HG03460 (cell line): Measurements from ENCODE around the gene ABCC11.
"Not testable (repeated sequence)": the region's sequence is repeated elsewhere in the genome, so short reads cannot be mapped to it uniquely, and the experiment has no call there.

Experiments
- ATAC-seq: cut with Tn5 transposase; IDR thresholded peaks from one replicate; pipeline ENCODE4 v1.9.1; 2021; ENCODE audit not compliant: unreplicated experiment

The ABCC11 gene

DNA sequence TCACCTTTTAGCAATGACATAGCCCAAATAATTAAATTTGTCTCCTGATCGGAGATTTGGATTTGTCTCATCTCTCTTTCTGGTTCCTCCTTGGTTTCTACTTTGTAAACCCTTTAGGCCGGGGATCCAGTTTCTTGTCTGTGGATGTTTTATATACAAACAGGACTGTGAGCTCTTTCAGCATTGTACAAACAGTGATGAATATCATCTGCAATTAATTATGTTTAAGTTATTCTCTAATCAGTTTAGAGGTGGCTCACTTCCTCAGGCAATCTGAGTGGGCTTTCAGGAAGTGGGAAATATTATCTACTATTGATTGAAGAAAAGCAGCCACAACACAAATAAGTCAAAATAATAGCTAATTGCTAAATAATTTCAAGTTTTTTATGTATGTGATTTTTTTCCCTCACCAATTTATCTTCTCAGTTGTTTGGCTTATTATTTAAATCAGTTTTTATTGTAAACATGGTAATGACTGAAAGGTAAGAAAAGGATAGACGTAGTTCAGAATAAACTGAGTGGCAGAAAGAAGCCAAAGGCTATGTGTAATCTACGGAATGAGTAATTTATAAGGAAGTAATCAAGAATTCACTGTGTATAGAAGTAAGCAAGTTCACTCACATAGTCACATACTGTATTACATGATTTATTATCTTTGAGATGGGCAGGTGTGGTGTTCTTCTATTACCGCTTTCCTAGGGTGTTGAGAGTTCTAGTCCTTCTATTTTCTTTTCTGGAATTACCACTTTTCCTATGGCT is 3.4 kb upstream of the ABCC11 start:
- no peak for ATAC-seq

DNA sequence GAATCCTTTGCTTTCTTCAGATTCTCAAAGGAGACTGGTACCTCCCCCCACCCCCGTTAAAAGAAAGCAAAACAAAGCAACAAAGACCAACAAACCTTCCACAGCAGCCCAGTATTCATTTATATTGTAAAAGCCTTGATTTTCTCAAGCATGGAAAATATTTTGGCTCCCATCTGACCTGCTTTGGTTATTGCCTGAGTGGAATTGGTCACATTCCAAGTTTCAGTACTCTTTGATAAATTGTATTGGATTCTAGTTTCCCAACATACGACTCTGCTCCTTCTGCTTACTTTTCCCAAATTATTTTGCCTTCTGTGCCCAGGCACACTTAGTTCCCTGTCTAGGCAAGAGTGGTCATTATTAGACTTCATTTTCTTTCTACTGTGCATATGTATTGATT is 1.3 kb downstream of the ABCC11 start:
- no peak for ATAC-seq

DNA sequence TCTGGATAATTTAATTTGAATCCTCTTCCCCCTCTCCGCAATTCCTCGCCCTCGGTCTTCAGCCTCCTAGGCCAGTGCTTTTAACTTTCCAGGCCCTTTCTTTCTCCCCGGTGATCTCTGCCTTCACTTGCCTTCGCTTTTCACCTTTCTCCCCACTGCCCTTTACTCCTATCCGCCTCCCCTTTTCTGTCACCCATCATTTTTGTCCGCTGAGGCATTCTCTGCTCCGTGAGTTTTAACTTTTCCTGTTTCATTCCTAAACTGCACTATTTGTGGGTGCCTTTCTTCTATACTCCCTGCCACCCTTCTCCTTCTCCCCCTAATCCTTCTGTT is 2.5 kb downstream of the ABCC11 start:
- ATAC-seq: no peak

DNA sequence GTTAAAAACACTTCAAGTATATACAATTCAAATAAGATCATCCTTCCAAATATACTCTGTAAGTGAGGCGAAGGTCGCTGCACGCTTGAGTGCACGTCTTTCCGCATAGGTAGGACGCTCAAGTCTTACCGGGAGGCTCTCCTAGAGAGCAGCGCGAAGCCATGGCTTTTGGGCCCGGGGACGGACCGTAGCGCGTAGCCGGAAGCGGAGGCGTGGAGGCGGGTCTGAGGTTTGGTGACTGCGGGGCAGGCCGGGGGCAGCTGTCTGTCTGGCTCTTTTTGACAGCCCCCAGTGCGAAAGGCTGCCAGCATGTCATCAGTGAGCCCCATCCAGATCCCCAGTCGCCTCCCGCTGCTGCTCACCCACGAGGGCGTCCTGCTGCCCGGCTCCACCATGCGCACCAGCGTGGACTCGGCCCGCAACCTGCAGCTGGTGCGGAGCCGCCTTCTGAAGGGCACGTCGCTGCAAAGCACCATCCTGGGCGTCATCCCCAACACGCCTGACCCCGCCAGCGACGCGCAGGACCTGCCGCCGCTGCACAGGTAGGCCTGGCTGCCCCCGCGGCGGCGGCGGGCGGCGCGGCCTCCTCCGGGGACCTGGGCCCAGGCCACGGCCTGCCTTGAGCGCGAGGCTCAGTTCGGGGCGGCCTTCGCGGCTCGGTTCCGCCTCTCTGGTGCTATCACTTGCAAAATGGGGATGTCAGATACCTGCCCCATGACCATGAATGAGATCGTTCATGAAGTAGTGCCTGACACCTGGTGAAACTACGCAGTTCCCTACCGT is 3.1 kb downstream of the ABCC11 start, which contains the start of gene LONP2:
Gene LONP2, plus strand, starts transcription at position 221 of the 783 bp plus-strand sequence. Its CDS starts 89 bp downstream, at position 310.
- ATAC-seq: peak; percentile 95

DNA sequence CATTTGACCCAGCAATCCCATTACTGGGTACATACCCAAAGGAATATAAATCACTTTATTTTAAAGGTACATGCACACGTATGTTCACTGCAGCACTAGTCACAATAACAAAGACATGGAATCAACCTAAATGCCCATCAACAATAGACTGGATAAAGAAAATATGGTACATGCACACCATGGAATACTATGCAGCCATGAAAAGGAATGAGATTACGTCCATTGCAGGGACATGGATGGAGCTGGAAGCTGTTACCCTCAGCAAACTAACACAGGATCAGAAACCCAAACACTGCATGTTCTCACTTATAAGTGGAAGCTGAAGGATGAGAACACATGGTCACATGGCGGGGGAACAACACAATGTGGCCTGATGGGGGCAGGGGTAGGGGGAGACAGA is 7.2 kb downstream of the ABCC11 start:
- ATAC-seq: not testable (repeated sequence)

DNA sequence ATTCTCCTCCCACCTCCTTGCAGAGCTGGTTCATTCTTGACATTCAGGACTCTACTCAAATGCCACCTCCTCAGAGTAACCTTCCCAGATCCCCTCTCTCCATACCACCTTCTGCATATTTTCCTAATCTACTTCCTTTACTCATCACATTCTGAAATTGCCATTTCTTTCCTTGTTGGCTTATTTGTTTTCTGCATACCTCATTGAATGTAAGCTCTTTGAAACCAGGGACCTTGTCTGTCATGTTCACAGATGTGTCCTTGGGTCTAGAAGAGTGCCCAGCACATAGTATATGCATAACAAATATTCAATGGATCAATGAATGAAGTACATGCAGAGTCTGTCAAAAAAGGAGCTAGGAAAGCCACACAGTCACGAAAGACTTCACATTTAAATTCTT is 11.1 kb downstream of the ABCC11 start:
- ATAC-seq: no peak

DNA sequence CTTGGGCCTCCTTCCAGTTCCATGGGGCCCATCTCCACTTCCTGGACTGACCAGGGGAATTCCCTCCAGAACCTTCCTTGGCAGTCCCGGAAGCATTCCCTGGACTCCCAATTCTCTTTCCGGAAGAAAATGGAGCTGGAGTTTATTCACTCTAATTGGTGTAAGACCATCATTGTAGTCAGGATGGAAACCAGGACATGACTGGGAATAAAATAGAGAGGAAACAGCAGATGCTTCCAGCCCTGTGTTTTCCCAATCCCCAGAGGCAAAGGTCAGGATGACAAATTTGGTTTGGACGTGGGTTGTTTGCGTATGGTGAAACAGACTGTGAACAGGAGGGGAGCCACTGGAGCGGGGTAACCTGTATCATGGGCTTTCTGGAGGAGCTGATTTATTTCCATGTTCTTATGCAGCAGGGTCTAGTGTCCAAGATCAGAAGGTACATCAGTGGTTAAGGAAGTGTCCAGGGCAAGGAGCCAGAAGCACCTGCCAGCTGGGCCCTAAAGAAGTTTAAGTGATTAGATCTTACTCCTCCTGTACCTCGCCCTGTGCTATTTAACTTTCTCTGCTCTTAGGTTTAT is 11.7 kb downstream of the ABCC11 start:
- ATAC-seq: no peak

DNA sequence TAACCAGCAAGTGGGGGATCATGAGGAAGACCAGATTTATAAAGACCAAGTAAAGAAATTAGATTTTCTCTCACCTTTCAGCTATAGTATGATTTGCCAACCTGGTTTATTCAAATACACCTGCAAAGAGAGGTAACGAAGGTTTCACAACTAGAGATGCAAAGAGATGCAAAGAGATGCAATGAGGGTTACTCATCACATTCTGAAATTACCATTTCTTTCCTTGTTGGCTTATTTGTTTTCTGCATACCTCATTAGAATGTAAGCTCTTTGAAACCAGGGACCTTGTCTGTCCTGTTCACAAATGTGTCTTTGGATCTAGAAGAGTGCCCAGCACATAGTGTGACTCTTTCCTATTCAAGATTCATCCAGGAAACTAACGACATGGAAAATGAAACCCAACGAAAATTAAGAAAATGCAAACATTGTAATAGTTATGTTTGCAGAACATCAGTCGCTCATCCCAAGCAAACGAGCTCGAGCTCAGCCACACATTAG is 12.2 kb downstream of the ABCC11 start:
- no peak for ATAC-seq

DNA sequence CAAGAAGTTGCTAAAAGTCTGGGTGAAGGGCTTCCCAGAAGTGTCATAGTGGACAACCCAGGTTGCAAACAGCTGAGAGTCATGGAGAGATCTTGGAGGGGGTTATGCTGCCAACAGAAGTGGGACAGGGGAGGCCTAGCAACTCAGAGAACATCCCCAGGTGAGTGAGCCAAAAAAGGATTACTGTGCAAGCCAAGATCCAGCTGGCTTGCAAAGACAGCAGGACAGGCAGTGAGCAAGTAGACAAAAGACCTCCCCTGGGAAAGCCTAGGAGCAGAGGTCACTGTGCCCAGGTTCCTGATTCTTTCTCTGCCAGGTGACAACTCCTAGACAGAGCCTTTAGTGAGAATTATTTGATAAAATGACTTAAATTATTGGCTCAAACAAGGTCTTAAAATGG is 12.7 kb downstream of the ABCC11 start:
- no peak for ATAC-seq

DNA sequence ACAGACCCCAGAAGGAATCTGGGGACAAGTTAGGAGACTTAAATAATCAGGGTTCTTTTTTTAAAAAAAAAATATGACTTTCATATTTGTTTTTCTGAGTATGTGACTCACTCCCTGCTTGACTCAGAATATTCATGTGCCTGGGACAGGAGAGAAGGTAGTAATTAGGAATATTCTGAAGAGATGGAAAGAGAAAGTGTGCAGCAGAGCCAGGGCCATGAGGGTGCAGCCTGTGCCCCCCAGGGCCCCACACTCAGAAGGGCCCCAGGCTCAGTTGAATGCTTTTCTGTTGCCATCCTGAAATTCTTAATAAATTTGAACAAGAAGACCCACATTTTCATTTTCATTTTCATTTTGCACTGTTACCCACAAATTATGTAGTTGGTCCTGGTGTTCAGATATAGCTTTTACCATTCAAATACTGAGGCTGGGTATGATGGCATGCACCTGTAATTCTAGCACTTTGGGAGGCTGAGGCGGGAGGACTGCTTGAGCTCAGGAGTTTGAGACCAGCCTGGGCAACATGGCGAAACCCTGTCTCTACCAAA is 14.8 kb downstream of the ABCC11 start:
- no peak for ATAC-seq

DNA sequence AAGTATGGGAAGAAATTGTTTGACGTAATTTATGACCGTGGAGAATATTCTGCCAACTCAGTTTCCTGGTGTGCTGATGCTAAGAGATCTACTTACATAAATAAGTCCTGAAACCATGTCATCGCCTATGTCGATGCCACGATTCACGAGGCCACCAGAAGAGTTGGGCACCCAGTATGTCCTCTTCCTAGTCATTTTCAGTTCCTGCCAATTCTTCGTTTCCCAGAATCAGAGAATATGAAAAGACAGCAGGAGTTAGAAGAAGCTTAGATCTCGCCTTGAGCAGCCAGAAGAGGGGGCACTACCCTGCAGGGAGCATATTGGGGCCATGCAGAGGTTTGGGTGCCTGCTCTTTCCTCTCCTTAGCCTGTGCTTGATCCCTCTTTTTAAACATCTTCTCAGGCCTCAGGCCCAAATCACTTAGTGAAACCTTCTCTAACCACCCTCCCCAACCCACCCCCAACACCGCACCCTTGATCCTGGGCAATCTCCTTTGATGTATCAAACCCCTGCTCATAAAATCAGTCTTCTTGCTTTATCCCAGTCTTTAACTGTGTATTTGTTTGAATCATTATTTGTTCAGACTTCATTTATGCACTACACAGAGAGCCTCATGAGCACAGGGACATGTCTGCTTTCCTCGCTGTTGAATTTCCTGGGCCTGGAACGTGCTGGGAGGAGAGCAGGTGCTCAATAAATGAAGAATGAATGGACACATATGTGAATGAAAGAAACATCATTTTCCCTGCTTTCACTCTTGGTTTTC is 15.4 kb downstream of the ABCC11 start:
- ATAC-seq: peak; percentile 79

DNA sequence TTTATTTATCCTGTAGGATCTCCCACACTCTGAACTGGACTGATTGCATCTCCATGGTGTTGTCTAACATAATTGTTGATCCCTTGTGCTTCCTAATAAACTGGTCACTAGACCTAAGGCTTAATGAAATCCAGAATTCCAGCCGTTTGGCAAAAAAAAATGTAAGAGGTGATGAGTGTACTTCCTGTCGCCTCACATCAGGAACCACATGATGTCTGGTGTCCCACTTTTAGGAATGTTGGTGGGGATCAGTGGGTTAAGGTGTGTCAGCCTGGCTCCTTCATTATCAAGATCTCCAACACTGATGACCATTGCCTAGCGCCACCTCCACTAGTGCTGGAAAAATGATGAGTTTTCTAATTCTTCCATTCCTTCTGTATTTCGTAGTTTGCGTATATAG is 21.9 kb downstream of the ABCC11 start:
- ATAC-seq: no peak

DNA sequence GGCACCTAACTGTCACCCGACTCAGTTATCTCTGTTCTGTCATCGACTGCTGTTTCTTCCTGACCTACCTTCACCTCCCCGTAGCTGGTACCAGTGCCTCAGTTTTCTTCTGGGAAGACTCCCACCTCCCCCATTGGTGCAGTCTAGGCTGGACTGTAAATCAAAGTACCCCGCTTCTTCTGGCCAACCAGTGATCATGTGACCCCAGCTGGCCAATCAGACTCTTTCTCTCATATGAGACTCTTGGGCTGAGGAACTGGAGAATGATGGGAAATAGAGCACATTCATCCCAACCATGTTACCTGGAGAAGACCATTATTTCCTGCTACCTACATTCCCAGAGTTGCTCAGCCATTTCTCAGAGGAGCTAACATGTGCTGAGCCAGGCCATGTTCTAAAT is 23.8 kb downstream of the ABCC11 start:
- ATAC-seq: no peak

DNA sequence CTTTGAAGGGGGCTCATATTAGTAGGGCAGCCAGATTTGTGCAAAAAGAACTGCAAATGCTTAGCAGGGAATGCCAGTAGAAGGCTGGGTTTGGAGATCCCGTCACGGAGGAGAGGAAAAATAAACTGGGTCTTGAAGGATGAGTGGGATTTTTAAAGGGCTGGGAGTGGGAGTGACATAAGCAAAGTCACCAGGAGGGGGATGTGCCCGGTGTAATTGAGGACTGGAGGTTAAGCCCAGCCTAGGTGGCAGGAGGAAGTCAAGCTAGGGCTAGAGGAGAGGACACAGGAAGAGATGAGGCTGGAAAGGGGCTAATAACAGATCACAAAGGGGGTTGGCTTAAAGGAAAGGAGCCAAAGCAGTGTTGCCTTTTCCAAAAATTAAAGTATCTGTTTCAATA is 26.4 kb downstream of the ABCC11 start:
- ATAC-seq: no peak

DNA sequence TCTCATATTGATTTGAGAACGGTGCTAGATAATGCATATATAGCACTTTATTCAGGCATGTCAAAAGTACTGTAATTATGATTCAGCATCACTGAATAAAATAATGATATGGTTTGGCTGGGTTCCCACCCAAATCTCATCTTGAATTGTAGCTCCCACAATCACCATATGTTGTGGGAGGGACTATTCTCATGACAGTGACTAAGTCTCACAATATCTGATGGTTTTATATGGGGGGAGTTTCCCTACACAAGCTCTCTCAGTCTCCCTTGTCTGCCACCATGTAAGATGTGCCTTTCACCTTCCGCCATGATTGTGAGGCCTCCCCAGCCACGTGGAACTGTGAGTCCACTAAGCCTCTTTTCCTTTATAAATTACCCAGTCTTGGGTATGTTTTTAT is 28.9 kb downstream of the ABCC11 start:
- no peak for ATAC-seq

DNA sequence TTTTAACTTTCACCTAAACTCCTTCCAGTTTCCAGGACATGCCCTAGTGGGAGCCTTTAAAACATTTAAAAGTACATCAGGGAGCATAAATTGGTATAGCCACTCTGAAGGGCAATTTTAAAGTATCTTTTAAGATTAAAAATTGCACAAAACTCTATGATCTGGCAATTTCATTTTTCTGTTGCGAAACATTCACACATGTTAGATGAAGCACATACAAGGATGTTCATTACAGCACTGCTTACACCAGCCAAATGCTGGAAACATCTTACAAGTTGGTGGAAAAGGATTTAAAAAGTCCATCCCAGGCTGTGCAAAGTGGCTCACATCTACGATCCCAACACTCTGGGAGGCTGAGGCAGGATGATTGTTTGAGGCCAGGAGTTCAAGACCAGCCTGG is 29.6 kb downstream of the ABCC11 start:
- ATAC-seq: no peak

DNA sequence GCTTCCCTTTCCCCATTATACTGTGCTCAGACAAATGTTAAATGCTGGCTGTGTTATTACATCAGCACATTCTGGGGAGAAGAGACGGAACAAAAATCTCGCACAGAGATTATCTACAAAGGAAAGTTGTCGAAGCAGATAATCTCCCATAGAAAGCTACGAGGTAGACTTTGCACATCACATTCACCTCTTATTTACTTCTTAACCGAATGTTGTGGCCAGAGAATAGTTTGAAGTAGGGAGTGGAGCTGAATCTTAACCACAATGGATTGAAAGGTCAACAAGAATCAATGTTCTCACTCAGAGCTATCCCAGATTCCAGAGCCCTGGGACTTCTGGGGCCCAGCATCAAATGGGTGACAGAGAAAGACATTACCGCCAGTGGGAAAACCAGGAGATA is 31.6 kb downstream of the ABCC11 start:
- no peak for ATAC-seq

DNA sequence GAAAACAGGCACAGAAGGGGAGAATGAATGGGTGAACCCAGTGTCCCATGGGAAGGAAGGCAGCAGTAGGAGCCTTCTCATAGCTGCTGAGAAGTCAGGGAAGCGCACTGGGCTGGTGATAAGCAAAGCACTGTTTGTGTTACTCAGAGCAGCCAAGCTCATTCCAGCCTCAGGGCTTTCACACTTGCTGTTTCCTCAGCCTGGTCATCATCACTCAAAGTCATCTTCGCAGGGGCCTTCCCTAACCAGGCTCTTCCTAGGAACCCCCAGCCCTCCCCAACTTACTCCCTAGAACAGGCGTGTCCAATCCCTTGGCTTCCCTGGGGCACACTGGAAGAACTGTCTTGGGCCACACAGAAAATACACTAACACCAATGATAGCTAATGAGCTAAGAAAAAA is 35.3 kb downstream of the ABCC11 start:
- ATAC-seq: no peak

DNA sequence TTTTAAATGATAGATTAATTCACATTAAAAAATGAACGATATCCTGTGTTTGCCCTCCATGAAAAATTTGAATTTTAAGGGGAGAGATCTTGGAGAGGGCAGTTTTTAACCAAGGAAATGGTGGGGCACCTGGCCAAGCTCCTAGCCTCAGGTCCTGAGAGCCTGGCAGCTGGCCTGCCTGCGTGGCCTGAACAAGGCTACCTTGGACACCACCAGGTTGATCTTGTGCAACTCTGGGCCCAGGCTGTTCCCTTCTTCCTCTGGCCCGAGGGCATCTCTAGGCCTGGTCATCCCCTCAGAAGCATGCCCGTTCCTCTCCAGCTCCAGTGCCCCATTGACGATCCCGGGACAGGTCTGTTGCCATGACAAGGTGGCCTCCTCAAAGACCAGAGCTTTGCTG is 36.6 kb downstream of the ABCC11 start:
- ATAC-seq: no peak

DNA sequence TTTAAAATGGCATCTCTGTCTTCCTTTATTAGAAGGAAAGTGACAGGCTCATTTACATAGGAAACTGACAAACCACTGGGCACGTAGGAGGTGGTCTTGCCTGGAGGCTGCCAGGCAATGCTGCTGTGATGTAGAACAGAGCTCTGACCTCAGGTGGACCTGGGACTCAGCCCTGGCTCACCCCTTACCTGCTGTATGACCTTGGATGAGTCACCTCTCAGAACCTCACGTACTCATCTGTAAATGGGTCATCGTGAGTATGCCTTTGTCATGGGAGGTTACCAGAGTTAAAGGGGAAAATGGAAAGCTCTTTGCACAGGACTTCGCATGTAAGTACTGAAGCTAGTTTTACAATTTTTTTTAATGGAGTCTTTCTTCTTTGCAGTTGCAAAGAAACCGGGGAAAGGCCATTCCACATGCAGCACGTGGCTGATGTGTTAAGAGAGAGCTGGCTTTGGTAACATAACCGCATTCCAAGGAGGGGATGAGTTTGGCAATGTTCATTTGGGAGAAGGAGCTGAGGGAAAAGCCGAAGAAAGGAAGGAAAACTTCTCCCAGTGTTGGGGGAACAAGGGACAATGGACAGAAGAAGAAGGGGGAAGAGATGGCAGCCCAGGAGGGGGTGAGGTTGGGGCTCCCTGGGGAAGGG is 40.6 kb downstream of the ABCC11 start:
- no peak for ATAC-seq

DNA sequence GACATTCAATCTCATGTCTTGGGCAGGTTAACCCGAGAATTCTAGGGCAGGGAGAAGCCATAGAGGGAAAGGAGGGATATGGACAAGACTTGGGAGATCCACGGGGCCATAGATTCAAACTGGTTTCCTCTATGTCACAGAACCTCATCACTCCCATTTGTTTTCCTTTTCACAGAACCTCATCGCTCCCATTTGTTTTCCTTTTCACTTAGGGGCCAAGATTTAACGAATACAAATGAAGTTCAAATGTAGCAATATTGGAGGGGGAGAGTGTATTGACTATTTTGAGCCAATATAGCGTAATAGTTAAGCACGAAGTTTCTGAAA is 42.6 kb downstream of the ABCC11 start:
- no peak for ATAC-seq
